Activated B cell treated with CpG ODN at 0.5 μM for 24 hours (primary cell): Measurements from ENCODE around the gene GRID2. TPM values are rescaled to one million over a fixed set of nuclear protein-coding genes. Genes with fewer than 3 reads are reported as not detected.

Experiments
- ATAC-seq: fragments of 200-7000 bp; cut with Tn5 transposase; one replicate; pipeline ENCODE4 v1.10.0; 2021; ENCODE audit warnings: low read depth, mild to moderate bottlenecking, moderate library complexity
- CTCF ChIA-PET: fragments of 350-600 bp; sonication (Branson Sonifier 250); formaldehyde crosslinking; loops from one replicate; lab custom pipeline; 2021; ENCODE audit warnings: antibody characterized with exemption; lab: Charles Lee
- POLR2A ChIA-PET: fragments of 350-600 bp; sonication (Branson Sonifier 250); formaldehyde crosslinking; loops from one replicate; lab custom pipeline; 2021; ENCODE audit warnings: antibody characterized with exemption; lab: Charles Lee
- DNase-seq: peaks from one replicate; pipeline ENCODE4 v3.0.0; 2022
- H3K27ac Mint-ChIP-seq: one replicate; pipeline ENCODE4 v1.8.0; 2020; ENCODE audit warnings: mixed read lengths
- H3K27me3 Mint-ChIP-seq: one replicate; pipeline ENCODE4 v1.8.0; 2021; ENCODE audit warnings: mixed read lengths
- H3K36me3 Mint-ChIP-seq: one replicate; pipeline ENCODE4 v1.8.0; 2021; ENCODE audit warnings: low read depth, mixed read lengths
- H3K4me1 Mint-ChIP-seq: one replicate; pipeline ENCODE4 v1.8.0; 2021; ENCODE audit warnings: mixed read lengths
- H3K4me3 Mint-ChIP-seq: one replicate; pipeline ENCODE4 v1.8.0; 2020; ENCODE audit warnings: mild to moderate bottlenecking, mixed read lengths
- H3K9me3 Mint-ChIP-seq: one replicate; pipeline ENCODE4 v1.8.0; 2020; ENCODE audit warnings: mixed read lengths
- CTCF ChIP-seq: fragments of 200-600 bp; IDR thresholded peaks from one replicate; pipeline ENCODE4 v1.8.0; 2022; ENCODE audit warnings: antibody characterized with exemption, mild to moderate bottlenecking
- intact Hi-C: fragments of 100-400 bp; cut with micrococcal nuclease; formaldehyde crosslinking; loops from one replicate; pipeline ENCODE4 v1.15.1; 2024
- total RNA-seq: library from RNA; stranded (reverse); gene quantifications from 2 replicates; pipeline ENCODE4 v1.2.3, GENCODE V29; 2022

GRID2 gene
- total RNA-seq, 1 donor from 2014 or later, result not detected

GRCh38 chr4:92885632-92886031, 581.9 kb downstream of the GRID2 start:
- no peak for TF ChIP-seq CTCF
- ATAC-seq, result no peak
- POLR2A ChIA-PET, result no interaction called here
- Mint-ChIP-seq H3K27me3 (no peaks in the 10 kb centered on the region), H3K4me1 (no peaks in the 10 kb centered on the region), H3K27ac (no peak overlapping the region), H3K4me3 (no peak overlapping the region), H3K36me3 (no peaks in the 10 kb centered on the region), H3K9me3 (no peaks in the 10 kb centered on the region)
- intact Hi-C loops, result no loop called here
- CTCF ChIA-PET, result no interaction called here
- DNase-seq, result no peak

- DNase-seq (no peak), ATAC-seq (no peak)
- Mint-ChIP-seq H3K27me3 (no peaks in the 10 kb centered on the region), H3K4me1 (no peaks in the 10 kb centered on the region), H3K36me3 (no peaks in the 10 kb centered on the region), H3K9me3 (peaks cover 2% of the 10 kb centered on the region), H3K4me3 (no peak overlapping the region), H3K27ac (no peak overlapping the region)
- CTCF ChIA-PET, result no interaction called here
- POLR2A ChIA-PET, result no interaction called here
- no peak for TF ChIP-seq CTCF
- intact Hi-C loops, result no loop called here
Observed at GRCh38 chr4:92952426-92952825, 648.7 kb downstream of the GRID2 start.

DNA sequence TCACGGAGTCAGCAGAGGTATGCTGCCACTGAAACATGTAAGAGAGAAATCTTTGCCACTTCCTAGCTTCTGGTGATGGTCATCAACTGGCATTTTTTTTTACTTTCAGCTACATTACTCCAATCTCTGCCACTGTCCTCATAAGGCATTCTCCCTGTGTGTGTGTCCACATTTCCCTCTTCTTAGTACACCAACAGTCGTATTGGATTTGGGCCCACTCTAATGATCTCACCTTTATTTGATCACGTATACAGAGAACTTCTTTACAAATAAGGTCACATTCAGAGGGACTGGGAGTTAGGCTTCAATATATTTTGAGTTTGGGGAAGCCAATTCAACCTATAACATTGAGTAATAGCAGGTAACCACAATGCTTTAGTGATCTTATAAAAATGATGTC, 649.1 kb downstream of the GRID2 start:
- Mint-ChIP-seq H3K27ac (no peak overlapping the region), H3K36me3 (no peaks in the 10 kb centered on the region)
- no peak for TF ChIP-seq CTCF

DNA sequence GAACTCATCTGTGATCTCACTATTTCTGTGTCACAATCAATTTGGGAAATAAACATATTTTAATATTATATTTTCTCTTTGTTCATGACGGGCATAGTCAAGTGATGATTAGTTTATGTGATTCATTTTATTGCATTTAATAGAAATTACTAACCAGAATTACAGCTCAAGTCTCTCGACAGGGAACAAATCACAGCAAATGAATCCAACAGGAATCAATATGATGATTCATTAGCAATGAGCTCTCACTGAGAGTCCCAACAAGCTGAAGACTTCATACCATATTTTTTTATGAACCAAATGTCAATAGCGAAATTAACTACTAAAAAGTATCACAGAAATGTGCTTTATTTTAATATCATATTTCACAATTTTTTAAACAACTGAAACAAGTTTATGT, 649.7 kb downstream of the GRID2 start:
- Mint-ChIP-seq H3K4me3 (no peak overlapping the region), H3K9me3 (peaks cover 5% of the 10 kb centered on the region), H3K4me1 (no peaks in the 10 kb centered on the region), H3K27me3 (no peaks in the 10 kb centered on the region), H3K36me3 (no peaks in the 10 kb centered on the region), H3K27ac (no peak overlapping the region)
- POLR2A ChIA-PET, result no interaction called here
- DNase-seq (no peak), ATAC-seq (no peak)
- intact Hi-C loops, result no loop called here
- CTCF ChIA-PET, result no interaction called here
- TF ChIP-seq CTCF, result no peak

More for the DNA sequence above, 649.1 kb downstream of the GRID2 start:
- ATAC-seq (no peak), DNase-seq (no peak)
- POLR2A ChIA-PET, result no interaction called here
- Mint-ChIP-seq H3K27me3 (no peaks in the 10 kb centered on the region), H3K9me3 (peaks cover 2% of the 10 kb centered on the region), H3K4me1 (no peaks in the 10 kb centered on the region), H3K4me3 (no peak overlapping the region)
- intact Hi-C loops, result no loop called here
- CTCF ChIA-PET, result no interaction called here

DNA sequence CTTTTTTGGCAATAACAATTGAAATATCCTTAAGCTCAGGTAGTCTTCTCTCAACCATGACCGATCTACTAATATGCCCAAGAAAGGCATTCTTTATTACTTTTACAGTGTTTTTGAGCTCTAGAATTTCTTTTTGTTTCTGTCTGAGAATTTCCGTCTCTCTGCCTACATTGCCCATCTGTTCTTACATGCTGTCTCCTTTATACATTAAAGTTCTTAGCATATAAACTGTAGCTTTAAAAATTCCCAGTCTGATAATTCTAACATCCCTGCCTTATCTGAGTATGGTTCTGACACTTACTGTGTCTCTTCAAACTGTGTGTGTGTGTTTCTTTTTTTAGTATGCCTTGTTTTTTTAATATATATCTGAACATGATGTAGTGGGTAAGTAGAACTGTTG, 658.1 kb downstream of the GRID2 start:
- intact Hi-C loops, result no loop called here
- ChIA-PET CTCF (no interaction called here), POLR2A (no interaction called here)
- Mint-ChIP-seq H3K4me3 (no peak overlapping the region), H3K27ac (no peak overlapping the region), H3K9me3 (peaks cover 13% of the 10 kb centered on the region), H3K27me3 (no peaks in the 10 kb centered on the region), H3K4me1 (no peaks in the 10 kb centered on the region), H3K36me3 (no peaks in the 10 kb centered on the region)
- ATAC-seq, result no peak
- no peak for TF ChIP-seq CTCF
- no peak for DNase-seq
